MM.1S (cell line): ENCODE results near the gene ASPHD2.

Experiments used
- CTCF ChIP-seq: fragments of 300-600 bp; sonication (generic); IDR thresholded peaks from 2 replicates; pipeline ENCODE4 v1.5.1; 2016; ENCODE audit warnings: antibody characterized with exemption, low read length, mixed read lengths
- EZH2 ChIP-seq: fragments of 300-600 bp; sonication (generic); optimal IDR thresholded peaks from 2 replicates; pipeline ENCODE3; 2017; ENCODE audit warnings: low read depth, mild to moderate bottlenecking, antibody characterized with exemption, low read length, mixed read lengths

GRCh38 chr22:26489447-26490036, 60.5 kb downstream of the ASPHD2 start:
- TF ChIP-seq CTCF (no peak), EZH2 (no peak)
